Measurements from ENCODE around the gene FGFBP3.

DNA sequence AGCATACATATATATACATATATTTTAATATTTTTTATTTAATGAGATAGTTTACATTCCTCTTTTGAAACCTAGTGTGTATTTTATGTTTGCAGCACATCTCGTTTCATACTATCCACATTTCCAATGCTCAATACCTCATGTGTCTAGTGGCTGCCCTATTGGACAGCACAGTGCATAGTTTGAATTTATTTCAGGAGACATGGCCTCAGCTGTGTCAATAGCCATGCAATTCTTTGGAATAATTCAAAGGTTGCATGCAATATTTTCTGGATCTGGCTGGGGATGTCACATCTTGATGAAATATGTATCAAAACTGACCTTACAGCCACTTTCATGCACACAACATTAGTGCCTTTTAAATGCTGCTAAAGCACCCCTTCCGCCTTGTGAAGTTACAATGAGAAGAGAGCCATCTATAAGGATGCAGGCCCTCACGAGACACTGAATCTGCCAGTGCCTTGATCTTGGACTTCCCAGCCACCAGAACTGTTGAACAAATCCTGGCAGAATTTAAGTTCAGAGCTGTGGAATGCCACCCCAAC is 13.0 kb downstream of the FGFBP3 start:
- TF ChIP-seq, protein P1, sequence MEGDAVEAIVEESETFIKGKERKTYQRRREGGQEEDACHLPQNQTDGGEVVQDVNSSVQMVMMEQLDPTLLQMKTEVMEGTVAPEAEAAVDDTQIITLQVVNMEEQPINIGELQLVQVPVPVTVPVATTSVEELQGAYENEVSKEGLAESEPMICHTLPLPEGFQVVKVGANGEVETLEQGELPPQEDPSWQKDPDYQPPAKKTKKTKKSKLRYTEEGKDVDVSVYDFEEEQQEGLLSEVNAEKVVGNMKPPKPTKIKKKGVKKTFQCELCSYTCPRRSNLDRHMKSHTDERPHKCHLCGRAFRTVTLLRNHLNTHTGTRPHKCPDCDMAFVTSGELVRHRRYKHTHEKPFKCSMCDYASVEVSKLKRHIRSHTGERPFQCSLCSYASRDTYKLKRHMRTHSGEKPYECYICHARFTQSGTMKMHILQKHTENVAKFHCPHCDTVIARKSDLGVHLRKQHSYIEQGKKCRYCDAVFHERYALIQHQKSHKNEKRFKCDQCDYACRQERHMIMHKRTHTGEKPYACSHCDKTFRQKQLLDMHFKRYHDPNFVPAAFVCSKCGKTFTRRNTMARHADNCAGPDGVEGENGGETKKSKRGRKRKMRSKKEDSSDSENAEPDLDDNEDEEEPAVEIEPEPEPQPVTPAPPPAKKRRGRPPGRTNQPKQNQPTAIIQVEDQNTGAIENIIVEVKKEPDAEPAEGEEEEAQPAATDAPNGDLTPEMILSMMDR (conservative IDR thresholded peaks at IDR 0.05; ENCODE audit: low read depth in 2 of 2): no peak
- TF ChIP-seq POLR2AphosphoS5 (IDR thresholded peaks at IDR 0.05; ENCODE audit: low read depth) (no peak), EZH2 (IDR thresholded peaks at IDR 0.05; ENCODE audit: low read depth, unreplicated experiment) (no peak), EZH2phosphoT487 (IDR thresholded peaks at IDR 0.05; ENCODE audit: unreplicated experiment) (no peak), CREB1 (CRISPR knock-in tag; IDR thresholded peaks at IDR 0.05; ENCODE audit: low read depth) (no peak)
- TF ChIP-seq, protein P2, sequence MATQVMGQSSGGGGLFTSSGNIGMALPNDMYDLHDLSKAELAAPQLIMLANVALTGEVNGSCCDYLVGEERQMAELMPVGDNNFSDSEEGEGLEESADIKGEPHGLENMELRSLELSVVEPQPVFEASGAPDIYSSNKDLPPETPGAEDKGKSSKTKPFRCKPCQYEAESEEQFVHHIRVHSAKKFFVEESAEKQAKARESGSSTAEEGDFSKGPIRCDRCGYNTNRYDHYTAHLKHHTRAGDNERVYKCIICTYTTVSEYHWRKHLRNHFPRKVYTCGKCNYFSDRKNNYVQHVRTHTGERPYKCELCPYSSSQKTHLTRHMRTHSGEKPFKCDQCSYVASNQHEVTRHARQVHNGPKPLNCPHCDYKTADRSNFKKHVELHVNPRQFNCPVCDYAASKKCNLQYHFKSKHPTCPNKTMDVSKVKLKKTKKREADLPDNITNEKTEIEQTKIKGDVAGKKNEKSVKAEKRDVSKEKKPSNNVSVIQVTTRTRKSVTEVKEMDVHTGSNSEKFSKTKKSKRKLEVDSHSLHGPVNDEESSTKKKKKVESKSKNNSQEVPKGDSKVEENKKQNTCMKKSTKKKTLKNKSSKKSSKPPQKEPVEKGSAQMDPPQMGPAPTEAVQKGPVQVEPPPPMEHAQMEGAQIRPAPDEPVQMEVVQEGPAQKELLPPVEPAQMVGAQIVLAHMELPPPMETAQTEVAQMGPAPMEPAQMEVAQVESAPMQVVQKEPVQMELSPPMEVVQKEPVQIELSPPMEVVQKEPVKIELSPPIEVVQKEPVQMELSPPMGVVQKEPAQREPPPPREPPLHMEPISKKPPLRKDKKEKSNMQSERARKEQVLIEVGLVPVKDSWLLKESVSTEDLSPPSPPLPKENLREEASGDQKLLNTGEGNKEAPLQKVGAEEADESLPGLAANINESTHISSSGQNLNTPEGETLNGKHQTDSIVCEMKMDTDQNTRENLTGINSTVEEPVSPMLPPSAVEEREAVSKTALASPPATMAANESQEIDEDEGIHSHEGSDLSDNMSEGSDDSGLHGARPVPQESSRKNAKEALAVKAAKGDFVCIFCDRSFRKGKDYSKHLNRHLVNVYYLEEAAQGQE (IDR thresholded peaks at IDR 0.05; ENCODE audit: unreplicated experiment): no peak
- TF ChIP-seq, protein P3, sequence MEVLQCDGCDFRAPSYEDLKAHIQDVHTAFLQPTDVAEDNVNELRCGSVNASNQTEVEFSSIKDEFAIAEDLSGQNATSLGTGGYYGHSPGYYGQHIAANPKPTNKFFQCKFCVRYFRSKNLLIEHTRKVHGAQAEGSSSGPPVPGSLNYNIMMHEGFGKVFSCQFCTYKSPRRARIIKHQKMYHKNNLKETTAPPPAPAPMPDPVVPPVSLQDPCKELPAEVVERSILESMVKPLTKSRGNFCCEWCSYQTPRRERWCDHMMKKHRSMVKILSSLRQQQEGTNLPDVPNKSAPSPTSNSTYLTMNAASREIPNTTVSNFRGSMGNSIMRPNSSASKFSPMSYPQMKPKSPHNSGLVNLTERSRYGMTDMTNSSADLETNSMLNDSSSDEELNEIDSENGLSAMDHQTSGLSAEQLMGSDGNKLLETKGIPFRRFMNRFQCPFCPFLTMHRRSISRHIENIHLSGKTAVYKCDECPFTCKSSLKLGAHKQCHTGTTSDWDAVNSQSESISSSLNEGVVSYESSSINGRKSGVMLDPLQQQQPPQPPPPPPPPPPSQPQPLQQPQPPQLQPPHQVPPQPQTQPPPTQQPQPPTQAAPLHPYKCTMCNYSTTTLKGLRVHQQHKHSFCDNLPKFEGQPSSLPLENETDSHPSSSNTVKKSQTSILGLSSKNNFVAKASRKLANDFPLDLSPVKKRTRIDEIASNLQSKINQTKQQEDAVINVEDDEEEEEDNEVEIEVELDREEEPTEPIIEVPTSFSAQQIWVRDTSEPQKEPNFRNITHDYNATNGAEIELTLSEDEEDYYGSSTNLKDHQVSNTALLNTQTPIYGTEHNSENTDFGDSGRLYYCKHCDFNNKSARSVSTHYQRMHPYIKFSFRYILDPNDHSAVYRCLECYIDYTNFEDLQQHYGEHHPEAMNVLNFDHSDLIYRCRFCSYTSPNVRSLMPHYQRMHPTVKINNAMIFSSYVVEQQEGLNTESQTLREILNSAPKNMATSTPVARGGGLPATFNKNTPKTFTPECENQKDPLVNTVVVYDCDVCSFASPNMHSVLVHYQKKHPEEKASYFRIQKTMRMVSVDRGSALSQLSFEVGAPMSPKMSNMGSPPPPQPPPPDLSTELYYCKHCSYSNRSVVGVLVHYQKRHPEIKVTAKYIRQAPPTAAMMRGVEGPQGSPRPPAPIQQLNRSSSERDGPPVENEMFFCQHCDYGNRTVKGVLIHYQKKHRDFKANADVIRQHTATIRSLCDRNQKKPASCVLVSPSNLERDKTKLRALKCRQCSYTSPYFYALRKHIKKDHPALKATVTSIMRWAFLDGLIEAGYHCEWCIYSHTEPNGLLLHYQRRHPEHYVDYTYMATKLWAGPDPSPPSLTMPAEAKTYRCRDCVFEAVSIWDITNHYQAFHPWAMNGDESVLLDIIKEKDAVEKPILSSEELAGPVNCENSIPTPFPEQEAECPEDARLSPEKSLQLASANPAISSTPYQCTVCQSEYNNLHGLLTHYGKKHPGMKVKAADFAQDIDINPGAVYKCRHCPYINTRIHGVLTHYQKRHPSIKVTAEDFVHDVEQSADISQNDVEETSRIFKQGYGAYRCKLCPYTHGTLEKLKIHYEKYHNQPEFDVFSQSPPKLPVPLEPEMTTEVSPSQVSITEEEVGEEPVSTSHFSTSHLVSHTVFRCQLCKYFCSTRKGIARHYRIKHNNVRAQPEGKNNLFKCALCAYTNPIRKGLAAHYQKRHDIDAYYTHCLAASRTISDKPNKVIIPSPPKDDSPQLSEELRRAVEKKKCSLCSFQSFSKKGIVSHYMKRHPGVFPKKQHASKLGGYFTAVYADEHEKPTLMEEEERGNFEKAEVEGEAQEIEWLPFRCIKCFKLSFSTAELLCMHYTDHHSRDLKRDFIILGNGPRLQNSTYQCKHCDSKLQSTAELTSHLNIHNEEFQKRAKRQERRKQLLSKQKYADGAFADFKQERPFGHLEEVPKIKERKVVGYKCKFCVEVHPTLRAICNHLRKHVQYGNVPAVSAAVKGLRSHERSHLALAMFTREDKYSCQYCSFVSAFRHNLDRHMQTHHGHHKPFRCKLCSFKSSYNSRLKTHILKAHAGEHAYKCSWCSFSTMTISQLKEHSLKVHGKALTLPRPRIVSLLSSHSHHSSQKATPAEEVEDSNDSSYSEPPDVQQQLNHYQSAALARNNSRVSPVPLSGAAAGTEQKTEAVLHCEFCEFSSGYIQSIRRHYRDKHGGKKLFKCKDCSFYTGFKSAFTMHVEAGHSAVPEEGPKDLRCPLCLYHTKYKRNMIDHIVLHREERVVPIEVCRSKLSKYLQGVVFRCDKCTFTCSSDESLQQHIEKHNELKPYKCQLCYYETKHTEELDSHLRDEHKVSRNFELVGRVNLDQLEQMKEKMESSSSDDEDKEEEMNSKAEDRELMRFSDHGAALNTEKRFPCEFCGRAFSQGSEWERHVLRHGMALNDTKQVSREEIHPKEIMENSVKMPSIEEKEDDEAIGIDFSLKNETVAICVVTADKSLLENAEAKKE (CRISPR knock-in tag; IDR thresholded peaks at IDR 0.05): no peak

Measured in GM23338 (cell line).